ENCODE measurements around the gene GPC5. TPM values are rescaled to one million over a fixed set of nuclear protein-coding genes. Genes with fewer than 3 reads are reported as not detected.

Gene GPC5
- total and polyA plus RNA-seq, 2 experiments from 2014 or later = 0.32 TPM; not detected in 1

DNA sequence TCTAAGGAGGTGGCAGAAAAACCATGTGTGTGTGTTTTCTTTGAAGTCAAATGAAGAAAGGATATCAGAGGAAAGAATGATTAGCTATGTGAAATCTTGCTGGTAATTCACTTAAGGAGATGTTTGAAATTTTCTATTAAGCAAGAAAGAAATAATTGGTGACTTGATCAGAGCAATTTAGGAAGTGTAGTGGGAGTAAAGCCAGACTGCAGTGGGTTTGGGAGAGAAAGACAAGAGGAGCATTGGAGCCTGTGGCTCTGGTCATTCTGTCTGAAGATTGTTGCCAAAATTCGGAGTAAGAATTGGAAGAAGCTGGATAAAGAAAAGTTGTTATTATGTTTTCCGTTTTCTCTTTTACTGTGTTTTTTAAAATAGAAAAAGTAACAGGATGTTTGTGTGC is 640.5 kb downstream of the GPC5 start:
- no peaks in the 10 kb centered on the region for H3K9me2 ChIP-seq (ENCODE audit: insufficient read depth)
- H3F3A ChIP-seq (ENCODE audit: insufficient read depth) = no peaks in the 10 kb centered on the region
- H3K36me3 ChIP-seq (ENCODE audit: low read depth) = no peaks in the 10 kb centered on the region
- no peak overlapping the region for H2AFZ ChIP-seq
- no peak overlapping the region for H3K4me2 ChIP-seq (ENCODE audit: unreplicated experiment)
- no peaks in the 10 kb centered on the region for H4K20me1 ChIP-seq (ENCODE audit: insufficient read depth)
- WGBS, 2 experiments (ENCODE audit: low coverage in 1 of 2, low lambda C conversion rate in 2 of 2, missing lambda C conversion rate in 2 of 2) = 20 to 27% methylated on average over 2 of the region's 2 CpGs
- no peak overlapping the region for H3K4me3 ChIP-seq
- H3K4me1 ChIP-seq (ENCODE audit: insufficient read depth) = no peaks in the 10 kb centered on the region
- H3K79me2 ChIP-seq (ENCODE audit: insufficient read depth) = no peaks in the 10 kb centered on the region
- no peak overlapping the region for H3K27ac ChIP-seq
- no peak for TF ChIP-seq EZH2phosphoT487 (IDR thresholded peaks at IDR 0.05; ENCODE audit: insufficient read depth, low read depth)
- TF ChIP-seq EZH2 (IDR thresholded peaks at IDR 0.05; ENCODE audit: insufficient read depth, poor library complexity, severe bottlenecking) = no peak
- in situ Hi-C loops (cut with MboI) = no loop called here
- DNase-seq = no peak
- no peaks in the 10 kb centered on the region for H3K9me3 ChIP-seq (ENCODE audit: low read depth)
- H3K9ac ChIP-seq = no peak overlapping the region
- no peaks in the 10 kb centered on the region for H3K27me3 ChIP-seq (replicated peaks; ENCODE audit: insufficient read depth)

DNA sequence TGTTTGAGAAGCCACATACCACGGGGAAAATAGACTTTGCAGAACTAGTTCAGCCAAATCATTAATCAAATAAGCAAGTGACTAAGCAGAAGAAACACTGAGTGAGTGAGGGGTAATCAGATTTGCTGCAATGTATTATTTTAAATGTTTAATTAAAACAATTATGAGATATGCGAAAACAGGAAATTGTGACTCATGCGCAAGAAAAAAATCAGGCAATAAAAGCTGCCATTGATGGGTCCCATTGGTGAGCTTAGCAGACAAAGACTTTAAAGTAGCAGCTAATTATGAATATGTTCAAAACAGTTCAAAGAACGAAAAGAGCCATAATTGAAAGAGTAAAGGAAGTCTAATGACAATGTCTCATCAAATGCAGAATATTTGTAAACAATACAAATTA is 644.1 kb downstream of the GPC5 start:
- DNase-seq = no peak
- no peaks in the 10 kb centered on the region for H3K9me3 ChIP-seq (ENCODE audit: low read depth)
- H3K4me3 ChIP-seq = no peak overlapping the region

DNA sequence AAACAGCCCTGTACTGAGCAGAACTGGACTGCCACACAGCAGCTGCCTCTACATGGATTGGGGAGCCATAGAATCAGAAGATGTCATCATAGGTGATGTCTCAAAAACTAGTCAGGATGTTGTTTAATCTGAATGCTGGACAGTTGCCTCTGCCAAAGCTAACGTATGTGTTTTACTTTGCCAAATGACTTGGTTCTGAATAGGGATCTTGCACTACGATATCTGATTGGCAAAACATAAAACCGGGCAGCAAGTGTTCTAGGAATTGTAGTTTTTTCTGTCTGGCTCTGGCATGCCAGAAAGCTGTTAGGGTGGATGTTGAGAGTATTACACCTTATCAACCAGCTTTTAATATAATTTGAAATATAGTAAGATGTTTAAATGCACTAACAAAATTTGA is 645.9 kb downstream of the GPC5 start:
- TF ChIP-seq EZH2phosphoT487 (IDR thresholded peaks at IDR 0.05; ENCODE audit: insufficient read depth, low read depth) (no peak), EZH2 (IDR thresholded peaks at IDR 0.05; ENCODE audit: insufficient read depth, poor library complexity, severe bottlenecking) (no peak)
- WGBS, 2 experiments (ENCODE audit: low coverage in 1 of 2, low lambda C conversion rate in 2 of 2, missing lambda C conversion rate in 2 of 2) = 3 to 13% methylated on average over 3 of the region's 3 CpGs
- no peaks in the 10 kb centered on the region for H3K9me2 ChIP-seq (ENCODE audit: insufficient read depth)

More for the DNA sequence above, 644.1 kb downstream of the GPC5 start:
- H3K36me3 ChIP-seq (ENCODE audit: low read depth) = no peaks in the 10 kb centered on the region
- WGBS, 2 experiments (ENCODE audit: low coverage in 1 of 2, low lambda C conversion rate in 2 of 2, missing lambda C conversion rate in 2 of 2) = 29 to 36% methylated on average over 4 of the region's 4 CpGs
- in situ Hi-C loops (cut with MboI) = no loop called here
- H3K4me1 ChIP-seq (ENCODE audit: insufficient read depth) = no peaks in the 10 kb centered on the region
- H4K20me1 ChIP-seq (ENCODE audit: insufficient read depth) = no peaks in the 10 kb centered on the region
- no peaks in the 10 kb centered on the region for H3F3A ChIP-seq (ENCODE audit: insufficient read depth)
- H2AFZ ChIP-seq = no peak overlapping the region
- H3K9ac ChIP-seq = no peak overlapping the region
- H3K27me3 ChIP-seq (replicated peaks; ENCODE audit: insufficient read depth) = no peaks in the 10 kb centered on the region
- no peaks in the 10 kb centered on the region for H3K9me2 ChIP-seq (ENCODE audit: insufficient read depth)
- H3K4me2 ChIP-seq (ENCODE audit: unreplicated experiment) = no peak overlapping the region
- TF ChIP-seq EZH2 (IDR thresholded peaks at IDR 0.05; ENCODE audit: insufficient read depth, poor library complexity, severe bottlenecking) (no peak), EZH2phosphoT487 (IDR thresholded peaks at IDR 0.05; ENCODE audit: insufficient read depth, low read depth) (no peak)
- no peak overlapping the region for H3K27ac ChIP-seq
- H3K79me2 ChIP-seq (ENCODE audit: insufficient read depth) = no peaks in the 10 kb centered on the region

DNA sequence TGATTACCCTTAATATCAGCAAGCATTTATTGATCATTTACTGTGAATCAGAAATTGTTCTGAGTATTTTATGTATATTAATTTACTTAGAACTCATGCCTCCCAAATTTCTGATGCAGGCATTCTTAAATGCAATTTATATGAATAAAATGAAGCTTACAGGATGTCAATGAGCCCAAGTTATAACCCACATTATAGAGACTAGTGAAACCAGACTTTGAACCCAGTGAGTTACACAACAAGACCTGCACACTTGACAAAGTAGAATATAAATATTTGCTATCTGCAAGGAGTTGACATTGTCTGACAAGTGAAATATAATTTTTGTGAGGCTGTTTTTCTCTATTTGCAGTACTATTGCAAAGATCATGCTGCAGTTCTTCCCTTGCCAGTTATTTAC is 656.0 kb downstream of the GPC5 start:
- H4K20me1 ChIP-seq (ENCODE audit: insufficient read depth) = no peaks in the 10 kb centered on the region
- H3K4me1 ChIP-seq (ENCODE audit: insufficient read depth) = no peaks in the 10 kb centered on the region
- in situ Hi-C loops (cut with MboI) = no loop called here
- H3K36me3 ChIP-seq (ENCODE audit: low read depth) = no peaks in the 10 kb centered on the region
- no peaks in the 10 kb centered on the region for H3K9me3 ChIP-seq (ENCODE audit: low read depth)
- no peak overlapping the region for H3K4me2 ChIP-seq (ENCODE audit: unreplicated experiment)
- DNase-seq = no peak
- H3K79me2 ChIP-seq (ENCODE audit: insufficient read depth) = no peaks in the 10 kb centered on the region
- H3K9ac ChIP-seq = no peak overlapping the region
- H3K27me3 ChIP-seq (replicated peaks; ENCODE audit: insufficient read depth) = no peaks in the 10 kb centered on the region
- H3K27ac ChIP-seq = no peak overlapping the region
- no peak overlapping the region for H2AFZ ChIP-seq
- H3K4me3 ChIP-seq = no peak overlapping the region
- no peak for TF ChIP-seq EZH2 (IDR thresholded peaks at IDR 0.05; ENCODE audit: insufficient read depth, poor library complexity, severe bottlenecking)
- TF ChIP-seq EZH2phosphoT487 (IDR thresholded peaks at IDR 0.05; ENCODE audit: insufficient read depth, low read depth) = no peak
- no peaks in the 10 kb centered on the region for H3F3A ChIP-seq (ENCODE audit: insufficient read depth)
- no peaks in the 10 kb centered on the region for H3K9me2 ChIP-seq (ENCODE audit: insufficient read depth)

More for the DNA sequence above, 645.9 kb downstream of the GPC5 start:
- Histone ChIP-seq H3K4me3 (no peak overlapping the region), H3K9me3 (ENCODE audit: low read depth) (no peaks in the 10 kb centered on the region), H3K9ac (no peak overlapping the region), H4K20me1 (ENCODE audit: insufficient read depth) (no peaks in the 10 kb centered on the region), H3F3A (ENCODE audit: insufficient read depth) (no peaks in the 10 kb centered on the region), H3K27ac (no peak overlapping the region), H3K4me1 (ENCODE audit: insufficient read depth) (no peaks in the 10 kb centered on the region), H3K27me3 (replicated peaks; ENCODE audit: insufficient read depth) (no peaks in the 10 kb centered on the region), H3K36me3 (ENCODE audit: low read depth) (no peaks in the 10 kb centered on the region), H2AFZ (no peak overlapping the region), H3K4me2 (ENCODE audit: unreplicated experiment) (no peak overlapping the region), H3K79me2 (ENCODE audit: insufficient read depth) (no peaks in the 10 kb centered on the region)
- in situ Hi-C loops (cut with MboI) = no loop called here
- no peak for DNase-seq

DNA sequence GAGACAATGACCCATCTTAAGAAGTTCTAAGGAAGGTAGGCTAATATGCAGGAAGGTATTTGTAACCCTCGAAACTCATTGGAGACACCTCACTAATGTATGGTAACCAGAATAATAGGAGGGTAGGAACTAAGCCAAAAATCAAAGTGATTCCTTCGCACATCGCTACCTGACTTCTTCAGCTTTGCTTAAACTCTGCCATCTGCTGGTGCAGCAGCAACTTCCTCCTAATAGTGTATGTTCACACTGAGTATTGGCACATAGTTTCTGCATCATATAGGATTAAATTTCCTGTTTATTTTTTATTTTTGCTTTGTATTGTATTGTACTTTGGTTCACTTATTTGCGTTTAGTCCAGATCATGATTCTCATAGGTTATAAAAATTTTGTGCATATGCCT is 676.2 kb downstream of the GPC5 start:
- no peaks in the 10 kb centered on the region for H3K9me3 ChIP-seq (ENCODE audit: low read depth)
- no peak overlapping the region for H3K27ac ChIP-seq
- H3K4me2 ChIP-seq (ENCODE audit: unreplicated experiment) = no peak overlapping the region
- no peaks in the 10 kb centered on the region for H4K20me1 ChIP-seq (ENCODE audit: insufficient read depth)
- DNase-seq = no peak
- no peaks in the 10 kb centered on the region for H3K27me3 ChIP-seq (replicated peaks; ENCODE audit: insufficient read depth)
- H3K36me3 ChIP-seq (ENCODE audit: low read depth) = no peaks in the 10 kb centered on the region
- no peaks in the 10 kb centered on the region for H3F3A ChIP-seq (ENCODE audit: insufficient read depth)
- in situ Hi-C loops (cut with MboI) = no loop called here
- no peak overlapping the region for H2AFZ ChIP-seq
- H3K4me1 ChIP-seq (ENCODE audit: insufficient read depth) = no peaks in the 10 kb centered on the region
- no peaks in the 10 kb centered on the region for H3K9me2 ChIP-seq (ENCODE audit: insufficient read depth)
- 43 to 45% methylated on average over 4 of the region's 4 CpGs for WGBS, 2 experiments (ENCODE audit: low coverage in 1 of 2, low lambda C conversion rate in 2 of 2, missing lambda C conversion rate in 2 of 2)
- no peaks in the 10 kb centered on the region for H3K79me2 ChIP-seq (ENCODE audit: insufficient read depth)
- no peak overlapping the region for H3K4me3 ChIP-seq
- H3K9ac ChIP-seq = no peak overlapping the region
- TF ChIP-seq EZH2 (IDR thresholded peaks at IDR 0.05; ENCODE audit: insufficient read depth, poor library complexity, severe bottlenecking) (no peak), EZH2phosphoT487 (IDR thresholded peaks at IDR 0.05; ENCODE audit: insufficient read depth, low read depth) (no peak)

All from GM23248 (cell line).